ENCODE results near the gene MYRFL. TPM values are rescaled to one million over a fixed set of nuclear protein-coding genes. Genes with fewer than 3 reads are reported as not detected.

MYRFL gene
- total RNA-seq, 4 donors from 2014 or later, result 1.1 TPM; not detected in 3

- H3K4me1 ChIP-seq, result no peaks in the 10 kb centered on the region
- H3K4me3 ChIP-seq, result no peak overlapping the region
- H3K9me3 ChIP-seq, result no peaks in the 10 kb centered on the region
- no peak overlapping the region for H3K27ac ChIP-seq
- H3K36me3 ChIP-seq, result no peaks in the 10 kb centered on the region
- DNase-seq (no peak), ATAC-seq (no peak)
- H3K27me3 ChIP-seq, result no peaks in the 10 kb centered on the region
- in situ Hi-C loops (cut with MboI; ENCODE audit: low sequenced_read_pairs in 4 of 4), result no loop called here
- TF ChIP-seq CTCF (IDR thresholded peaks at IDR 0.05 in 4 of 5, conservative IDR thresholded peaks at IDR 0.05 in 1 of 5), result no peak
- no peak for TF ChIP-seq POLR2A (IDR thresholded peaks at IDR 0.05)
- intact Hi-C loops (cut with DNase I; ENCODE audit: low total_unique reads), result no loop called here
These were observed 9.5 kb downstream of the MYRFL start for GRCh38 chr12:69834576-69834975.

- H3K27ac ChIP-seq, result no peak overlapping the region
- no peaks in the 10 kb centered on the region for H3K4me1 ChIP-seq
- no peaks in the 10 kb centered on the region for H3K27me3 ChIP-seq
- DNase-seq (no peak), ATAC-seq (no peak)
- TF ChIP-seq POLR2A (IDR thresholded peaks at IDR 0.05) (no peak), CTCF (IDR thresholded peaks at IDR 0.05 in 4 of 5, conservative IDR thresholded peaks at IDR 0.05 in 1 of 5) (no peak)
- no peaks in the 10 kb centered on the region for H3K9me3 ChIP-seq
- intact Hi-C loops (cut with DNase I; ENCODE audit: low total_unique reads) (no loop called here), in situ Hi-C loops (cut with MboI; ENCODE audit: low sequenced_read_pairs in 4 of 4) (no loop called here)
- no peak overlapping the region for H3K4me3 ChIP-seq
- H3K36me3 ChIP-seq, result no peaks in the 10 kb centered on the region
These were observed 10.1 kb downstream of the MYRFL start for GRCh38 chr12:69835081-69835480.

- H3K9me3 ChIP-seq, result no peaks in the 10 kb centered on the region
- in situ Hi-C loops (cut with MboI; ENCODE audit: low sequenced_read_pairs in 4 of 4), result no loop called here
- H3K4me3 ChIP-seq, result no peak overlapping the region
- H3K27me3 ChIP-seq, result no peaks in the 10 kb centered on the region
- no peak overlapping the region for H3K27ac ChIP-seq
- no peak for TF ChIP-seq CTCF (IDR thresholded peaks at IDR 0.05 in 4 of 5, conservative IDR thresholded peaks at IDR 0.05 in 1 of 5)
- TF ChIP-seq POLR2A (IDR thresholded peaks at IDR 0.05), result no peak
- intact Hi-C loops (cut with DNase I; ENCODE audit: low total_unique reads), result no loop called here
- DNase-seq (no peak), ATAC-seq (no peak)
- no peaks in the 10 kb centered on the region for H3K36me3 ChIP-seq
- H3K4me1 ChIP-seq, result no peaks in the 10 kb centered on the region
These were observed 11.0 kb downstream of the MYRFL start for GRCh38 chr12:69836015-69836414.

DNA sequence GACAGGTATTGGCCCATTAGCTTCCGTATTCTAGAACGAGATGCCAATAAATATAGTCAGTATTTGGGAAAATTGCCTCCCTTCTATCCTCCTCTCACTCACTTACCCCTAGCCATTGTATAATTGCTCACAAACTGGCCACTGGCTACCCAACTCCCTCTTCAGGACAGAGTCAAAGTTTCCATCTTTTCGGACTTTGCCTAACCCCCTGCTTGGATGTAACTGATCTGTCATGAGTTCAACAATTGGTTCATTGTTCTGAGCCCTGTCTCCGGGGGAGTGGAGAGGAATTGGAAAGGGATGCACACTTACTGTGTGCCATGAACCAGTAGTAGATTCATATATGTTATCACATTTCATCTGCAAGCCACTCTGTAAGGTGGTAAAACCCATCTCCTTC lies 12.2 kb downstream of the MYRFL start:
- Histone ChIP-seq H3K27me3 (no peaks in the 10 kb centered on the region), H3K4me1 (no peaks in the 10 kb centered on the region)

More for the DNA sequence above, 12.2 kb downstream of the MYRFL start:
- Histone ChIP-seq H3K27ac (no peak overlapping the region), H3K4me3 (no peak overlapping the region), H3K36me3 (no peaks in the 10 kb centered on the region), H3K9me3 (no peaks in the 10 kb centered on the region)
- TF ChIP-seq CTCF (IDR thresholded peaks at IDR 0.05 in 4 of 5, conservative IDR thresholded peaks at IDR 0.05 in 1 of 5) (no peak), POLR2A (IDR thresholded peaks at IDR 0.05) (no peak)
- intact Hi-C loops (cut with DNase I; ENCODE audit: low total_unique reads) (no loop called here), in situ Hi-C loops (cut with MboI; ENCODE audit: low sequenced_read_pairs in 4 of 4) (no loop called here)
- no peak for DNase-seq
- no peak for ATAC-seq
